SK-N-SH (cell line): ENCODE data around the gene GPR143. TPM values are rescaled to one million over a fixed set of nuclear protein-coding genes. Genes with fewer than 3 reads are reported as not detected.

Experiments
- CTCF ChIA-PET: fragments of 300-600, 350-600 bp; formaldehyde crosslinking; extraction: SDS; loops from one replicate; lab custom pipeline; 2021; lab: Yijun Ruan, JAX
- POLR2A ChIA-PET: fragments of 350-600 bp; sonication (Branson Sonifier 250); formaldehyde crosslinking; extraction: SDS; loops from one replicate; lab custom pipeline; 2020; ENCODE audit warnings: antibody characterized with exemption, inconsistent platforms; lab: Yijun Ruan, JAX
- DNase-seq: peaks from one replicate; pipeline ENCODE4 v3.0.0; 2012
- H2AFZ ChIP-seq: fragments of 200-600 bp; sonication (generic); 2 replicates; pipeline ENCODE4 v1.8.1; 2016; ENCODE audit warnings: antibody characterized with exemption, mild to moderate bottlenecking, low read depth
- H3F3A ChIP-seq: fragments of 200-600 bp; sonication (generic); replicated peaks from 2 replicates; pipeline ENCODE3; 2016; ENCODE audit warnings: antibody characterized with exemption, mild to moderate bottlenecking; ENCODE audit not compliant: insufficient read depth
- H3K27ac ChIP-seq, 2 experiments: fragments of 200-500 bp in 1 of 2; fragments of 200-600 bp in 1 of 2; sonication (Bioruptor generic) in 1 of 2; sonication (generic), shearing (Covaris generic) in 1 of 2; 2 replicates each; pipeline versions ENCODE4 v1.5.1 to v1.6.1; 2014 to 2016; ENCODE audit warnings: low read depth in 2 of 2, inconsistent platforms in 1 of 2, low read length in 1 of 2, mild to moderate bottlenecking in 1 of 2, mixed read lengths in 1 of 2
- H3K27me3 ChIP-seq: fragments of 200-600 bp; sonication (generic), shearing (Covaris generic); 2 replicates; pipeline ENCODE4 v1.6.1; 2016; ENCODE audit warnings: mixed run types; ENCODE audit not compliant: insufficient read depth
- H3K36me3 ChIP-seq, 2 experiments: fragments of 200-500 bp in 1 of 2; fragments of 200-600 bp in 1 of 2; sonication (Bioruptor generic) in 1 of 2; sonication (generic) in 1 of 2; replicated peaks in 1 of 2; 2 replicates each; pipeline versions ENCODE3 to v1.5.1; 2014 to 2016; ENCODE audit warnings: low read length in 1 of 2, mild to moderate bottlenecking in 1 of 2; ENCODE audit not compliant: insufficient read depth in 2 of 2, control insufficient read depth in 1 of 2
- H3K4me1 ChIP-seq, 2 experiments: fragments of 200-500 bp in 1 of 2; fragments of 200-600 bp in 1 of 2; sonication (Bioruptor generic) in 1 of 2; sonication (generic), shearing (Covaris generic) in 1 of 2; 2 replicates each; pipeline versions ENCODE4 v1.5.1 to v1.6.1; 2014 to 2016; ENCODE audit warnings: low read depth in 1 of 2, low read length in 1 of 2, mixed run types in 1 of 2; ENCODE audit not compliant: insufficient read depth in 2 of 2, control insufficient read depth in 1 of 2
- H3K4me2 ChIP-seq: fragments of 200-600 bp; sonication (generic), shearing (Covaris generic); 2 replicates; pipeline ENCODE4 v1.6.1; 2017; ENCODE audit warnings: mixed run types
- H3K4me3 ChIP-seq, 2 experiments: fragments of 200-500 bp in 1 of 2; fragments of 200-600 bp in 1 of 2; sonication (Bioruptor generic) in 1 of 2; sonication (generic), shearing (Covaris generic) in 1 of 2; 2 replicates each; pipeline versions ENCODE4 v1.5.1 to v1.8.1; 2014 to 2016; ENCODE audit warnings: low read depth in 2 of 2, inconsistent platforms in 1 of 2, low read length in 1 of 2, mild to moderate bottlenecking in 1 of 2, mixed read lengths in 1 of 2, moderate library complexity in 1 of 2
- H3K79me2 ChIP-seq: fragments of 200-600 bp; sonication (generic); 2 replicates; pipeline ENCODE4 v1.8.1; 2017; ENCODE audit warnings: mild to moderate bottlenecking; ENCODE audit not compliant: insufficient read depth
- H3K9ac ChIP-seq: fragments of 200-600 bp; sonication (generic); 2 replicates; pipeline ENCODE4 v1.6.1; 2017; ENCODE audit warnings: mixed run types
- H3K9me2 ChIP-seq: fragments of 200-600 bp; sonication (generic); 2 replicates; pipeline ENCODE4 v1.6.1; 2017; ENCODE audit warnings: mixed run types
- H3K9me3 ChIP-seq: fragments of 200-600 bp; sonication (generic); 2 replicates; pipeline ENCODE4 v1.6.1; 2017; ENCODE audit warnings: mixed run types, mild to moderate bottlenecking, moderate library complexity
- H4K20me1 ChIP-seq: fragments of 200-600 bp; sonication (generic); 2 replicates; pipeline ENCODE4 v1.6.1; 2017; ENCODE audit warnings: mild to moderate bottlenecking, mixed run types; ENCODE audit not compliant: insufficient read depth
- CHD2 ChIP-seq: fragments of 150-350 bp; IDR thresholded peaks from 2 replicates; pipeline ENCODE4 v1.6.1; 2018; ENCODE audit warnings: low read length; ENCODE audit not compliant: partially characterized antibody
- ELF1 ChIP-seq: IDR thresholded peaks from 2 replicates; pipeline ENCODE4 v1.4.0; 2012
- EZH2phosphoT487 ChIP-seq: fragments of 200-600 bp; sonication (generic); IDR thresholded peaks from 2 replicates; pipeline ENCODE4 v1.6.1; 2017; ENCODE audit warnings: low read depth, mixed run types, mild to moderate bottlenecking, antibody characterized with exemption, moderate library complexity, borderline replicate concordance
- FOSL2 ChIP-seq: IDR thresholded peaks from 2 replicates; pipeline ENCODE4 v1.4.0; 2012; ENCODE audit warnings: low read depth, mild to moderate bottlenecking, moderate library complexity, borderline replicate concordance
- FOXM1 ChIP-seq: IDR thresholded peaks from 2 replicates; pipeline ENCODE4 v1.4.0; 2012; ENCODE audit warnings: low read depth, mild to moderate bottlenecking
- MXI1 ChIP-seq: IDR thresholded peaks from 2 replicates; pipeline ENCODE4 v1.6.1; 2012; ENCODE audit warnings: mild to moderate bottlenecking, low read depth, low read length, improper control_type of control experiment
- NRF1 ChIP-seq: IDR thresholded peaks from 2 replicates; pipeline ENCODE4 v1.6.1; 2012; ENCODE audit warnings: low read depth, mild to moderate bottlenecking, low read length
- RCOR1 ChIP-seq: fragments of 150-350 bp; IDR thresholded peaks from 2 replicates; pipeline ENCODE4 v1.6.1; 2017; ENCODE audit warnings: antibody characterized with exemption, low read length
- RXRA ChIP-seq: IDR thresholded peaks from 2 replicates; pipeline ENCODE4 v1.4.0; 2012; ENCODE audit warnings: low read depth, mild to moderate bottlenecking, borderline replicate concordance
- TCF12 ChIP-seq: IDR thresholded peaks from 2 replicates; pipeline ENCODE4 v1.4.0; 2012
- TEAD4 ChIP-seq: IDR thresholded peaks from 2 replicates; pipeline ENCODE4 v1.4.0; 2012; ENCODE audit warnings: mild to moderate bottlenecking, borderline replicate concordance; ENCODE audit not compliant: insufficient read depth
- YY1 ChIP-seq: IDR thresholded peaks from 2 replicates; pipeline ENCODE4 v1.4.0; 2012; ENCODE audit warnings: low read depth, mild to moderate bottlenecking
- WGBS: methylation state at CpG from one replicate; pipeline ENCODE4 v1.1.6; 2017; ENCODE audit warnings: low lambda C conversion rate; 5-methylcytosine and 5-hydroxymethylcytosine counted together
- polyA plus RNA-seq, 3 experiments: library from polyadenylated mRNA; depleted of rRNA; stranded (reverse); fragments of >200 nt; gene quantifications; 2 replicates each; pipeline ENCODE4 v1.2.3, GENCODE V29; 2012
- TF ChIP-seq, protein P1 (sequence below): IDR thresholded peaks from 2 replicates; pipeline ENCODE4; 2012
- TF ChIP-seq, protein P2 (sequence below): IDR thresholded peaks from 2 replicates; pipeline ENCODE4 v1.4.0; 2012; ENCODE audit warnings: low read depth, borderline replicate concordance
- TF ChIP-seq, protein P3 (sequence below): IDR thresholded peaks from 2 replicates; pipeline ENCODE4 v1.6.1; 2012; ENCODE audit warnings: mild to moderate bottlenecking, low read depth, low read length, moderate library complexity

Gene GPR143
- polyA plus RNA-seq, 1 of the 3 experiments (the other 2 are of a cell fraction), result not detected

DNA sequence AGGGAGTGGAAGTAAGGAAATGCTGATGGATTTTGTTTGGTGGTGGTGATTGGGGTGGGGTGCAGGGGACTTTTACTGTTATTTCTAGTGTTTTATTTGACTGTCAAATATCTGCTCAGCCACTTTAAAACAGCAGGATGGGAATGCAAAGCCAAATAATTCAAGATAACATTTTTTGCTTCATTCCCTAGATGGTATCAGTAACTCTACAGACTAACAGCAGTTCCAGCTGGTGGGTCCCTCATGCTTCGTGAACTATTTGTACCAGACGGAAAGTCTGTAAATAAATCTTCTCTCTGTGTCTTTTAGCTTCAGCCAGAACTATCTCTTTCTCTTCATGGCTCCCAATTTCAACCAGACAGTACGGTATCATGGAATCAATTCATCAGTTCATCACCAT is 27.5 kb downstream of the GPR143 start:
- WGBS, result 11% methylated on average over 3 of the region's 3 CpGs
- Histone ChIP-seq H3K9ac (no peak overlapping the region), H3K27ac (no peak overlapping the region), H3K36me3 (no peaks in the 10 kb centered on the region), H4K20me1 (no peaks in the 10 kb centered on the region), H3K4me1 (no peaks in the 10 kb centered on the region), H3K9me2 (no peaks in the 10 kb centered on the region), H3F3A (no peaks in the 10 kb centered on the region), H3K4me3 (no peak overlapping the region), H2AFZ (no peak overlapping the region), H3K27me3 (peaks cover 4% of the 10 kb centered on the region; the same call in 1 of the 2 replicates), H3K9me3 (no peaks in the 10 kb centered on the region), H3K79me2 (no peaks in the 10 kb centered on the region), H3K4me2 (no peak overlapping the region)
- DNase-seq, result no peak
- CTCF ChIA-PET, result no interaction called here
- POLR2A ChIA-PET, result no interaction called here
- TF ChIP-seq YY1 (no peak), RXRA (no peak), ELF1 (no peak)

DNA sequence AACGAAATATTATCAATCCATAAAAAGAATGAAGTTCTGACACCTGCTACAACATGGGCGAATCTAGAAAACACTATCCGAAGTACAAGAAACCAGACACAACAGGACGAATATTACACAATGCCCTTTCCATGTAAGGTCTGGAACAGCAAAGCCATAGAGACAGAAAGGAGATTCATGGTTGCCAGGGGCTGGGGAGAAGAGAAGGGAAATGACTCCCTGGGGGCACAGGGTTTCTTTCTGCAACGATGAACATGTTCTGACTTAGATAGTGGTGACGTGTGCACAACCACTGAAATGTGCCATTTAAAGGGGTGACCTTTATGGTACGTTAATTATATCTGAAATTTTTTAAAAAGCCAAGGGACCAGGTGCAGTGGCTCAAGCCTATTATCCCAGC is 28.3 kb downstream of the GPR143 start:
- Histone ChIP-seq H3K79me2 (no peaks in the 10 kb centered on the region), H3K36me3 (no peaks in the 10 kb centered on the region), H2AFZ (no peak overlapping the region), H3K4me3 (no peak overlapping the region), H3K27me3 (peaks cover 4% of the 10 kb centered on the region; the same call in 1 of the 2 replicates), H3K9me3 (no peaks in the 10 kb centered on the region), H3K4me1 (no peaks in the 10 kb centered on the region)
- POLR2A ChIA-PET, result no interaction called here
- DNase-seq, result no peak
- TF ChIP-seq FOXM1 (no peak), RCOR1 (no peak), MXI1 (no peak), EZH2phosphoT487 (no peak), TCF12 (no peak), ELF1 (no peak), CHD2 (no peak), TEAD4 (no peak), YY1 (no peak), NRF1 (no peak), FOSL2 (no peak)
- TF ChIP-seq, protein P1, sequence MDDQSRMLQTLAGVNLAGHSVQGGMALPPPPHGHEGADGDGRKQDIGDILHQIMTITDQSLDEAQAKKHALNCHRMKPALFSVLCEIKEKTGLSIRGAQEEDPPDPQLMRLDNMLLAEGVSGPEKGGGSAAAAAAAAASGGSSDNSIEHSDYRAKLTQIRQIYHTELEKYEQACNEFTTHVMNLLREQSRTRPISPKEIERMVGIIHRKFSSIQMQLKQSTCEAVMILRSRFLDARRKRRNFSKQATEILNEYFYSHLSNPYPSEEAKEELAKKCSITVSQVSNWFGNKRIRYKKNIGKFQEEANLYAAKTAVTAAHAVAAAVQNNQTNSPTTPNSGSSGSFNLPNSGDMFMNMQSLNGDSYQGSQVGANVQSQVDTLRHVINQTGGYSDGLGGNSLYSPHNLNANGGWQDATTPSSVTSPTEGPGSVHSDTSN, result no peak
- TF ChIP-seq, protein P2, sequence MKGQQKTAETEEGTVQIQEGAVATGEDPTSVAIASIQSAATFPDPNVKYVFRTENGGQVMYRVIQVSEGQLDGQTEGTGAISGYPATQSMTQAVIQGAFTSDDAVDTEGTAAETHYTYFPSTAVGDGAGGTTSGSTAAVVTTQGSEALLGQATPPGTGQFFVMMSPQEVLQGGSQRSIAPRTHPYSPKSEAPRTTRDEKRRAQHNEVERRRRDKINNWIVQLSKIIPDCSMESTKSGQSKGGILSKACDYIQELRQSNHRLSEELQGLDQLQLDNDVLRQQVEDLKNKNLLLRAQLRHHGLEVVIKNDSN, result no peak
- TF ChIP-seq, protein P3, sequence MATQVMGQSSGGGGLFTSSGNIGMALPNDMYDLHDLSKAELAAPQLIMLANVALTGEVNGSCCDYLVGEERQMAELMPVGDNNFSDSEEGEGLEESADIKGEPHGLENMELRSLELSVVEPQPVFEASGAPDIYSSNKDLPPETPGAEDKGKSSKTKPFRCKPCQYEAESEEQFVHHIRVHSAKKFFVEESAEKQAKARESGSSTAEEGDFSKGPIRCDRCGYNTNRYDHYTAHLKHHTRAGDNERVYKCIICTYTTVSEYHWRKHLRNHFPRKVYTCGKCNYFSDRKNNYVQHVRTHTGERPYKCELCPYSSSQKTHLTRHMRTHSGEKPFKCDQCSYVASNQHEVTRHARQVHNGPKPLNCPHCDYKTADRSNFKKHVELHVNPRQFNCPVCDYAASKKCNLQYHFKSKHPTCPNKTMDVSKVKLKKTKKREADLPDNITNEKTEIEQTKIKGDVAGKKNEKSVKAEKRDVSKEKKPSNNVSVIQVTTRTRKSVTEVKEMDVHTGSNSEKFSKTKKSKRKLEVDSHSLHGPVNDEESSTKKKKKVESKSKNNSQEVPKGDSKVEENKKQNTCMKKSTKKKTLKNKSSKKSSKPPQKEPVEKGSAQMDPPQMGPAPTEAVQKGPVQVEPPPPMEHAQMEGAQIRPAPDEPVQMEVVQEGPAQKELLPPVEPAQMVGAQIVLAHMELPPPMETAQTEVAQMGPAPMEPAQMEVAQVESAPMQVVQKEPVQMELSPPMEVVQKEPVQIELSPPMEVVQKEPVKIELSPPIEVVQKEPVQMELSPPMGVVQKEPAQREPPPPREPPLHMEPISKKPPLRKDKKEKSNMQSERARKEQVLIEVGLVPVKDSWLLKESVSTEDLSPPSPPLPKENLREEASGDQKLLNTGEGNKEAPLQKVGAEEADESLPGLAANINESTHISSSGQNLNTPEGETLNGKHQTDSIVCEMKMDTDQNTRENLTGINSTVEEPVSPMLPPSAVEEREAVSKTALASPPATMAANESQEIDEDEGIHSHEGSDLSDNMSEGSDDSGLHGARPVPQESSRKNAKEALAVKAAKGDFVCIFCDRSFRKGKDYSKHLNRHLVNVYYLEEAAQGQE, result no peak
- TF ChIP-seq, all 33 proteins: peak for 0
- WGBS, result 29% methylated on average over 7 of the region's 7 CpGs
- Histone ChIP-seq H3K4me2 (no peak overlapping the region), H4K20me1 (no peaks in the 10 kb centered on the region), H3K27ac (no peak overlapping the region), H3K9ac (no peak overlapping the region), H3F3A (no peaks in the 10 kb centered on the region), H3K9me2 (no peaks in the 10 kb centered on the region)
- CTCF ChIA-PET, result no interaction called here
